ENCODE measurements around the gene TRPC4. TPM values are rescaled to one million over a fixed set of nuclear protein-coding genes. Genes with fewer than 3 reads are reported as not detected.

TRPC4 gene
- total RNA-seq, 1 experiment from 2014 or later = 19.0 TPM

DNA sequence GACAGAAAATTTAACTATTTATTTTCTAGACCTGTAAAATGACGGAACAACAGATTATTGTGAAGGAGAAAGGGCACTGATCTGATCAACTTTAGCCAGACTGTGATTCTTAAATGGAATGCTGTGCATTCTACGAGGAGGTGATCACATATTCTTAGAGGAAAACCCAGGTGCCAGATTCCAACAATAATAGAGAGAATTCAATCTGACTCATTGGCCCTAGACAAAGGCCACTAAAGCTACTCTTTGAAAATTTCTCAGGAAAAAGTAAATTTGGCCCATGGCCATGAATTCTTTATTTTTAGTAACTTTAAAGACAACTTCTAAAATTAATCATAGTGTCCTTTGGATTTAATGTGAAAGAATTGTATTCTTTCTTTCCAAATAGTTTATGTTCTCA is 212.4 kb downstream of the TRPC4 start:
- peaks cover 0 to 2% of the 10 kb centered on the region in 2 experiments; a peak in 1 of 4 replicates for H3K4me1 Mint-ChIP-seq
- Histone ChIP-seq H4K5ac (ENCODE audit: insufficient read length, low read depth, low read length) (no peak overlapping the region), H3K27me3 (ENCODE audit: insufficient read depth, low read length) (no peaks in the 10 kb centered on the region), H2AK5ac (ENCODE audit: insufficient read length, low read length) (no peak overlapping the region), H3K4me2 (ENCODE audit: insufficient read depth, insufficient read length, low read length) (no peak overlapping the region), H3K23ac (ENCODE audit: insufficient read length, low read depth, low read length) (no peak overlapping the region), H4K8ac (replicated peaks; ENCODE audit: insufficient read length, low read depth, low read length) (no peak overlapping the region), H3K18ac (ENCODE audit: insufficient read length, low read depth, low read length) (no peak overlapping the region), H3T11ph (ENCODE audit: low read length) (no peak overlapping the region), H3K56ac (ENCODE audit: insufficient read length, low read depth, low read length) (no peak overlapping the region), H3K4me1 (ENCODE audit: insufficient read depth, low read length) (no peaks in the 10 kb centered on the region), H2BK12ac (ENCODE audit: insufficient read length, low read depth, low read length) (no peak overlapping the region), H3K27ac (ENCODE audit: insufficient read length, low read depth, low read length) (no peak overlapping the region), H2AFZ (ENCODE audit: low read length) (no peak overlapping the region), H3K9ac (ENCODE audit: extremely low read depth, insufficient read length, low read length) (no peak overlapping the region), H2BK5ac (ENCODE audit: insufficient read length, low read length) (no peak overlapping the region), H2BK15ac (ENCODE audit: low read depth, low read length) (no peak overlapping the region), H3K79me2 (ENCODE audit: insufficient read depth, low read length) (no peaks in the 10 kb centered on the region), H4K91ac (ENCODE audit: insufficient read length, low read depth, low read length) (no peak overlapping the region), H3K4ac (ENCODE audit: low read depth, low read length) (no peak overlapping the region), H2BK20ac (ENCODE audit: low read depth, low read length, poor library complexity, severe bottlenecking) (no peak overlapping the region), H3K9me3 (ENCODE audit: control insufficient read depth, low read depth, low read length) (no peaks in the 10 kb centered on the region), H3K79me1 (ENCODE audit: insufficient read depth, low read depth, low read length, poor library complexity, severe bottlenecking) (no peaks in the 10 kb centered on the region), H2BK120ac (ENCODE audit: low read depth, low read length, poor library complexity, severe bottlenecking) (no peak overlapping the region), H3K23me2 (ENCODE audit: insufficient read length, low read depth, low read length, poor library complexity, severe bottlenecking) (no peaks in the 10 kb centered on the region), H3K14ac (ENCODE audit: insufficient read depth, low read length) (no peak overlapping the region), H4K20me1 (ENCODE audit: control insufficient read depth, insufficient read depth, insufficient read length) (no peaks in the 10 kb centered on the region)
- no CpG with 5 or more reads among the region's 2 CpGs for WGBS (ENCODE audit: extremely low coverage, insufficient read length, low lambda C conversion rate)
- H3K9me3 Mint-ChIP-seq = no peaks in the 10 kb centered on the region
- no peak for DNase-seq
- no peaks in the 10 kb centered on the region; a peak in 1 of 7 replicates for H3K36me3 Mint-ChIP-seq (ENCODE audit: insufficient read depth in 1 of 3, low read depth in 3 of 3)
- TF ChIP-seq, protein P1, sequence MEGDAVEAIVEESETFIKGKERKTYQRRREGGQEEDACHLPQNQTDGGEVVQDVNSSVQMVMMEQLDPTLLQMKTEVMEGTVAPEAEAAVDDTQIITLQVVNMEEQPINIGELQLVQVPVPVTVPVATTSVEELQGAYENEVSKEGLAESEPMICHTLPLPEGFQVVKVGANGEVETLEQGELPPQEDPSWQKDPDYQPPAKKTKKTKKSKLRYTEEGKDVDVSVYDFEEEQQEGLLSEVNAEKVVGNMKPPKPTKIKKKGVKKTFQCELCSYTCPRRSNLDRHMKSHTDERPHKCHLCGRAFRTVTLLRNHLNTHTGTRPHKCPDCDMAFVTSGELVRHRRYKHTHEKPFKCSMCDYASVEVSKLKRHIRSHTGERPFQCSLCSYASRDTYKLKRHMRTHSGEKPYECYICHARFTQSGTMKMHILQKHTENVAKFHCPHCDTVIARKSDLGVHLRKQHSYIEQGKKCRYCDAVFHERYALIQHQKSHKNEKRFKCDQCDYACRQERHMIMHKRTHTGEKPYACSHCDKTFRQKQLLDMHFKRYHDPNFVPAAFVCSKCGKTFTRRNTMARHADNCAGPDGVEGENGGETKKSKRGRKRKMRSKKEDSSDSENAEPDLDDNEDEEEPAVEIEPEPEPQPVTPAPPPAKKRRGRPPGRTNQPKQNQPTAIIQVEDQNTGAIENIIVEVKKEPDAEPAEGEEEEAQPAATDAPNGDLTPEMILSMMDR (conservative IDR thresholded peaks at IDR 0.05) = no peak
- H3K4me3 Mint-ChIP-seq = no peak overlapping the region
- no peaks in the 10 kb centered on the region for H3K27me3 Mint-ChIP-seq (ENCODE audit: low read depth)
- H3K27ac Mint-ChIP-seq = no peak overlapping the region

All from H9 (cell line).